GM19397 (cell line): ENCODE measurements around the gene REEP1.
"Not testable (repeated sequence)": the region's sequence is repeated elsewhere in the genome, so short reads cannot be mapped to it uniquely, and the experiment has no call there.

ENCODE experiments used
- ATAC-seq: cut with Tn5 transposase; IDR thresholded peaks from one replicate; pipeline ENCODE4 v1.9.1; 2021; ENCODE audit warnings: mild to moderate bottlenecking, moderate library complexity; ENCODE audit not compliant: unreplicated experiment

Gene REEP1

GRCh38 chr2:86202336-86202692 lies 135.1 kb downstream of the REEP1 start:
- no peak for ATAC-seq

- no peak for ATAC-seq
Measured at GRCh38 chr2:86201671-86202335, 135.6 kb downstream of the REEP1 start.

- not testable (repeated sequence) for ATAC-seq
Measured at GRCh38 chr2:86200564-86200963, 136.9 kb downstream of the REEP1 start.

- no peak for ATAC-seq
Measured at GRCh38 chr2:86199834-86200177, 137.6 kb downstream of the REEP1 start.

GRCh38 chr2:86195808-86196387 lies 141.5 kb downstream of the REEP1 start:
- ATAC-seq: no peak

- ATAC-seq: peak; percentile 87
Measured at GRCh38 chr2:86195055-86195807, 142.2 kb downstream of the REEP1 start, which contains the start of gene IMMT. IMMT (minus strand) TSS chr2:86195462; CDS start chr2:86195382, 80 bp downstream.

- no peak for ATAC-seq
Measured at GRCh38 chr2:86194751-86195054, 142.7 kb downstream of the REEP1 start.

- ATAC-seq: no peak
Measured at GRCh38 chr2:86193901-86194567, 143.4 kb downstream of the REEP1 start.

GRCh38 chr2:86189782-86190416 lies 147.5 kb downstream of the REEP1 start:
- ATAC-seq: no peak

- no peak for ATAC-seq
Measured at GRCh38 chr2:86186431-86186830, 151.0 kb downstream of the REEP1 start.

- no peak for ATAC-seq
Measured at GRCh38 chr2:86185517-86186212, 151.8 kb downstream of the REEP1 start.

GRCh38 chr2:86176597-86176996 lies 160.8 kb downstream of the REEP1 start:
- no peak for ATAC-seq

GRCh38 chr2:86175828-86176227 lies 161.6 kb downstream of the REEP1 start:
- no peak for ATAC-seq

- ATAC-seq: no peak
Measured at GRCh38 chr2:86174445-86174844, 163.0 kb downstream of the REEP1 start.

GRCh38 chr2:86172610-86173009 lies 164.8 kb downstream of the REEP1 start:
- no peak for ATAC-seq

GRCh38 chr2:86171295-86171694 lies 166.1 kb downstream of the REEP1 start:
- ATAC-seq: no peak

GRCh38 chr2:86170449-86170848 lies 167.0 kb downstream of the REEP1 start:
- no peak for ATAC-seq
